Measurements from ENCODE around the gene NKIRAS1.
A peak's percentile ranks its signal among the peaks of the same experiment; 100 is the strongest.
"Not testable (repeated sequence)": the region's sequence is repeated elsewhere in the genome, so short reads cannot be mapped to it uniquely, and the experiment has no call there.

Gene NKIRAS1

DNA sequence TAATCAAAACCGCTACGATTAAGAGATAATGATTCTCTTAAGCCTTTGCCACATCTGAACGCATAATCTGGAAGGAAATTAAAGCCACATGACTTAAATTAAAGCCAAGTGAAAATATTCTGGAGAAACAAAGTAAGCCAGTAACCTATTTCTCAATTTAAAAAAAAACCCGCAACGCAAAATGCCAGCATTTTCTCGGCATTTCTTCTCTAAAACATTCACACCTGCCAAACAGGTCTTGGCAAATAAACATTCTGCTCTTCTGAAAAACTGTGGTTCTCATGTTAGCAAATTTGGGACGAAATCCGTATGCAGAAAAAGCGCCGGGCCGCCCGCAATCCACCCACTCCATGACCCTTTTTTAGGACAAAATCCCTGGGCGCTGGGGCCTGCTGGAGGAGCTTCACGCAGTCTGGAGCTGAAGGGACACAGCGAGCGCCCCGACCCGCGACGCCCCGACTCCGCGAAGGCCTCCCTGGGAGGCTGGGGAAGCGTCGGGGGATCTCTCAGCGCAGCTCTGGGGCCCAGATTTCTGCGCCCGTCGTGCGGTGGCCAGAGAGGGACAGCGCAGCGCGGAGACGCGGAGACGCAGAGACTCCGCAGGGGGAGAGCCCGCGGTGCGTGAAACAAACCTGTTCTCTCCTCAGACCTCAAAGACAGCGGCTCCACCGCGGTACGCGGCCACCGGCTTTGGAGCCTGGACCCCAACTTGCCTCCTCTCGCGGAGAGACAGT, 471 bp downstream of the NKIRAS1 start:
- TF ChIP-seq, protein P1, sequence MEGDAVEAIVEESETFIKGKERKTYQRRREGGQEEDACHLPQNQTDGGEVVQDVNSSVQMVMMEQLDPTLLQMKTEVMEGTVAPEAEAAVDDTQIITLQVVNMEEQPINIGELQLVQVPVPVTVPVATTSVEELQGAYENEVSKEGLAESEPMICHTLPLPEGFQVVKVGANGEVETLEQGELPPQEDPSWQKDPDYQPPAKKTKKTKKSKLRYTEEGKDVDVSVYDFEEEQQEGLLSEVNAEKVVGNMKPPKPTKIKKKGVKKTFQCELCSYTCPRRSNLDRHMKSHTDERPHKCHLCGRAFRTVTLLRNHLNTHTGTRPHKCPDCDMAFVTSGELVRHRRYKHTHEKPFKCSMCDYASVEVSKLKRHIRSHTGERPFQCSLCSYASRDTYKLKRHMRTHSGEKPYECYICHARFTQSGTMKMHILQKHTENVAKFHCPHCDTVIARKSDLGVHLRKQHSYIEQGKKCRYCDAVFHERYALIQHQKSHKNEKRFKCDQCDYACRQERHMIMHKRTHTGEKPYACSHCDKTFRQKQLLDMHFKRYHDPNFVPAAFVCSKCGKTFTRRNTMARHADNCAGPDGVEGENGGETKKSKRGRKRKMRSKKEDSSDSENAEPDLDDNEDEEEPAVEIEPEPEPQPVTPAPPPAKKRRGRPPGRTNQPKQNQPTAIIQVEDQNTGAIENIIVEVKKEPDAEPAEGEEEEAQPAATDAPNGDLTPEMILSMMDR (IDR thresholded peaks at IDR 0.05; ENCODE audit: borderline replicate concordance, insufficient read depth, low read depth, low read length) = no peak

DNA sequence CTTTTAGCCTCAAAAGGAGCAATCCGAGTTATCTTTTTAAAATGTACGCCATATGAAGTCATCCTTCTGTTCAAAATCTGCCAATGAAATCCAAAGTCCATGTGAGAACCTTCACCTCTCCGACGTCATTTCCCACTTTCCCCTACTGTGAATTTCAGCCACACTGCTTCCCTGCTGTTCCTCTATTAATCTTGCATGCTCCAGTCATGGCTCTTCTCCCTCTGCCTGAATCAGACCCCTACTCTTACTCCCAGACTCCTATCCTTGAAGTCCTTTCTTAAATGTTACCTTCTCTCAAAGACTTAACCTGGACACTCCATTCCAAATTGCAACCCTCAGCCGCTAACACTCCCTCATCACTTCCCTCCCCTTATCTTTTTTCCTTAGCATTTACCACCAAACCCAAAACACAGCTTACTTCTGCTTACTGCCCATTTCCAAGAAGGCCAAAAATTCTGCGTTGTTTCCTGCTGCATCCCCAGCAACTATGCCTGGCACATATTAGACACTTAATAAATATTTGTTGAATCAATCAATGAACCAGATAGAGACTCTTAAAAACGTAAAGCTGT, 1.2 kb downstream of the NKIRAS1 start:
- peak overlapping the region; percentile 28 for H3K4me3 ChIP-seq (ENCODE audit: low read depth, low read length)
- TF ChIP-seq, protein P1 (IDR thresholded peaks at IDR 0.05; ENCODE audit: borderline replicate concordance, insufficient read depth, low read depth, low read length) = no peak

More for the DNA sequence above, 471 bp downstream of the NKIRAS1 start:
- H3K4me3 ChIP-seq (ENCODE audit: low read depth, low read length) = peak overlapping the region; percentile 88

DNA sequence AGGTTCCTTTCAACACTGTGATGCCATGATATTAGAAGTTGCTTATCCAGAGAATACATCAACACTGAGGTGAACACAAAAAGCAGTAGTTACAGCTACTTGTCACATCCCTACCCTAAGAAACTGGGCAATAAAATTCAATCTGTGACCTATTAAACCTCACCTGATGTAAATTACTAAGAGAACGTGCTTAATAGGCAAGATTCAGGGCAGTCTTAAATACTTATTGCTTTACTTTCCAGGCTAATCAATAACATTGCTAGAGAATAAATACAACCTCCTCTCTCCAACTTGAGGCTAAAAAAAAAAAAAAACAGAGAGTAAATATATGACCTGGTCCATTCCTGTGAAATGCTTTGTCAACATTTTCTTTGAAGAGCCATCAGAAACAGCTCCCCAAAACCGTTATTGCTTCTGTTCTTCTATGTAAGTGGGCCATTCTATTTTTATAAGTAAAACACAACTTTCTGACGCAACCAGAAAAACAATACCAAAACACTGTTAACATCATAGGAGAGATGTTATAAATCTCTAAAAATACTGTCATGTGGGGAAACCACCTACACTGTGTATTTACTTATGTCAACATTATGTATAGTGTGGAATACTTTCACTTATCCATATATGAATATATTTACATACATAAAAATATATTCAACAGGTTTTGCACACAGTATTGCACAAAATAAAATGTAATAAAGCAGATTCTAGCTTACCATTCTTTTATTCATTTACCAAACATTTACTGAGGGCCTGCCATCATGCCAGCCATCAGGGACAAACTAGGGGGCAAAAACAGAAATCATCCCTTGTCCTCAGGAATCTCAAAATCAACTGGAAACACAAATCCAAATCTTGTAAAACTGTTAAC, 2.7 kb downstream of the NKIRAS1 start:
- H3K4me3 ChIP-seq (ENCODE audit: low read depth, low read length) = no peak overlapping the region
- TF ChIP-seq, protein P1 (IDR thresholded peaks at IDR 0.05; ENCODE audit: borderline replicate concordance, insufficient read depth, low read depth, low read length) = no peak

DNA sequence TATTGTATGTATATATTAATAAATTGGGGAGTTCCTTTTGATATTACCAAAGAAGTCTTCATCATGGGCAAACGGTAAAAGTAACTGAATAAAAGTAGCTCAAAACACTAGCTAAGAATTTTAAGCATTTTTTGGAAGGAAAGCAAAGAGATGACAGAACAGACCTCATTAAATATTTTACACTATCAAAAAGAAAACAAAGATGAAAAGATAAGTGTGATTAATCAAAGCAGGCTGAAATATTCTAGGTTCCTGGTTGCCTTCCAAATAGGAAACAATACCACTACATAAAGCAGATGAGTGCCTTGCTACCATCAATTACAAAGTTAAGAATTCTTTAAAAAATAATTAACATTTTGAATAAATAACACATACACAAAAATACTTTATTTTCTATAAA, 3.6 kb downstream of the NKIRAS1 start:
- TF ChIP-seq, protein P1 (IDR thresholded peaks at IDR 0.05; ENCODE audit: borderline replicate concordance, insufficient read depth, low read depth, low read length) = no peak
- H3K4me3 ChIP-seq (ENCODE audit: low read depth, low read length) = no peak overlapping the region

DNA sequence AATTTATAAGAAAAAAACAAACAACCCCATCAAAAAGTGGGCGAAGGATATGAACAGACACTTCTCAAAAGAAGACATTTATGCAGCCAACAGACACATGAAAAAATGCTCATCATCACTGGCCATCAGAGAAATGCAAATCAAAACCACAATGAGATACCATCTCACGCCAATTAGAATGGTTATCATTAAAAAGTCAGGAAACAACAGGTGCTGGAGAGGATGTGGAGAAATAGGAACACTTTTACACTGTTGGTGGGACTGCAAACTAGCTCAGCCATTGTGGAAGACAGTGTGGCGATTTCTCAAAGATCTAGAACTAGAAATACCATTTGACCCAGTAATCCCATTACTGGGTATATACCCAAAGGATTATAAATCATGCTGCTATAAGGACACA, 4.5 kb downstream of the NKIRAS1 start:
- H3K4me3 ChIP-seq (ENCODE audit: low read depth, low read length) = not testable (repeated sequence)

DNA sequence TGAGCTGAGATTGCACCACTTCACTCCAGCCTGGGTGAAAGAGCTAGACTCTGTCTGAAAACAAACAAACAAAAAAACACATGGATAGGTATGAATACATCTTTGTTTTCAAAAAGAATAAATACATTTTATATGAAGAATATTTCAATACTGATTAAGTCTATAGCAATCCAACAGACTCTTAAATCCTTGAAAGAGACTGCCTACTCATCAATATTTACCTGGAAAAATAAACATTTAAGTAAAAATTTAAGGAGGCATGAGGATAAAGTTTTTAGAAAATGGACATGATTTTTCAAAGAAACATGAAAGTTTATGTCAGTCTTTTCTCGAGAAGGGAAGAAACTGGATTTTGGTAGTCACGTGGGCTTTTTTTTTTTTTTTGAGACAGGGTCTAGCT, 5.4 kb downstream of the NKIRAS1 start:
- H3K4me3 ChIP-seq (ENCODE audit: low read depth, low read length) = no peak overlapping the region
- TF ChIP-seq, protein P1 (IDR thresholded peaks at IDR 0.05; ENCODE audit: borderline replicate concordance, insufficient read depth, low read depth, low read length) = no peak

DNA sequence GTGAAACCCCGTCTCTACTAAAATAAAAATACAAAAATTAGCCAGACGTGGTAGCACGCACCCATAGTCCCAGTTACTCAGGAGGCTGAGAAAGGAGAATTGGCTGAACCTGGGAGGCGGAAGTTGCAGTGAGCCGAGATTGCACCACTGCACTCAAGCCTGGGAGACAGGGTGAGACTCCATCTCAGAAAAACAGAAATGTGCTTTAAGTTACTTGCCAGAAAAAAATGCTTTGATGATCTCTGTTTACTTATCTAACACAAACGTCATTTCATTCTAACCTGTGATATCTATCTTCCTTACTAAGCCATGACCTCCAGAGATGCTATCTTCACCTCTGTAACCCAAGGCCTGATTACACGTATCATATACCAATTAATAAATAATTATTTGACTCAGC, 7.4 kb downstream of the NKIRAS1 start:
- H3K4me3 ChIP-seq (ENCODE audit: low read depth, low read length) = no peak overlapping the region
- TF ChIP-seq, protein P1 (IDR thresholded peaks at IDR 0.05; ENCODE audit: borderline replicate concordance, insufficient read depth, low read depth, low read length) = no peak
